MV-4-11 (cell line): ENCODE data around the gene SLC25A47.
"Not testable (repeated sequence)": the region's sequence is repeated elsewhere in the genome, so short reads cannot be mapped to it uniquely, and the experiment has no call there.

ENCODE experiments used
- DNase-seq: peaks from one replicate; lab custom pipeline; 2025; lab: John Stamatoyannopoulos, UW

The SLC25A47 gene

DNA sequence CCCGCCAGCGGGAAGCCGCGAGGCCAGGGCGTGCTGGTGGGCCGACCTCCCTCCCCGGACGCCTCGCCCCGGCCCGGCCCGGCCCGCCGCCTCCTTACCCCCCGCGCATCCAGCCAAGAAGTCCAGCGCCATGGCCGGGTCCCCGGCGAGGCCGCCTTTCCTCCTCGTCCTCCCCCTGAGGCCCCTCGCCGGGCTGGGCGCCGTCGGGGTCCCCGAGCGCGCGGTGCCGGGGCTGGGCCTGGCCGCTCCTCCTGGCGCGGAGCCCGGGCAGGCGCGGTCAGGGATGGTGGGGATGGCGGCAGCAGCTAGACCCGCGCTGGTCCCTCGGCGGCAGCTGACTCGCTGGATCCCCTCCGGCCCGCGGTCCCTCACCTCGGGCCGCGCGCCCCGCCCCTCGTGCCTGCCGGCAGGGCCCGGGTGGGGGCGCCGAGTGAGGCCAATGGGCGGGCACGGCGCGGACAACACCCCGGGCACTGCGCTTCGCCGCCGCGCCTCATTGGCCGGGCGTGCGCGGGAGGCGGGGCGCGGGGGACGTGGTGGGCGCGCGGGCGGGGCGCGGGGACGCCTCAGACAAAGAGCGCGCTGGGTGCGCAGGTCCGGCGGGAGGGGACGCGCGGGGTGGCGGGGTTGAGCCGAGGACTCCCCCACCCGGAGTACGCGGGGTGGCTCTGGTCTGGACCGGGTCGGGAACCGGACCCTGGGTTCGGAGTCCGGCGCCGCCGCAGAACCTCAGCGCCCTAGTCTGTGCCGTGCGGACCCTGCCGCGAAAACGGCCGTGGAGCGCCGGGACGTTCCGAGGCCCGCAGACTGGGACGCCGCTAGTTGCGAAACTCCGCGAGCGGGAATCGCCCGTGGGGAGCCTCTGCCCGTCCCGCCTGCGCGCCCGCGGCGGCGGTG, 16.8 kb upstream of the SLC25A47 start, which contains the start of gene SLC25A29:
Gene SLC25A29 (minus strand): TSS at position 344 of the 897 bp plus-strand sequence. CDS start 212 bp downstream, at position 132.
- peak; percentile 76 for DNase-seq

GRCh38 chr14:100306998-100307765, 16.0 kb upstream of the SLC25A47 start:
- peak; percentile 27 for DNase-seq

DNA sequence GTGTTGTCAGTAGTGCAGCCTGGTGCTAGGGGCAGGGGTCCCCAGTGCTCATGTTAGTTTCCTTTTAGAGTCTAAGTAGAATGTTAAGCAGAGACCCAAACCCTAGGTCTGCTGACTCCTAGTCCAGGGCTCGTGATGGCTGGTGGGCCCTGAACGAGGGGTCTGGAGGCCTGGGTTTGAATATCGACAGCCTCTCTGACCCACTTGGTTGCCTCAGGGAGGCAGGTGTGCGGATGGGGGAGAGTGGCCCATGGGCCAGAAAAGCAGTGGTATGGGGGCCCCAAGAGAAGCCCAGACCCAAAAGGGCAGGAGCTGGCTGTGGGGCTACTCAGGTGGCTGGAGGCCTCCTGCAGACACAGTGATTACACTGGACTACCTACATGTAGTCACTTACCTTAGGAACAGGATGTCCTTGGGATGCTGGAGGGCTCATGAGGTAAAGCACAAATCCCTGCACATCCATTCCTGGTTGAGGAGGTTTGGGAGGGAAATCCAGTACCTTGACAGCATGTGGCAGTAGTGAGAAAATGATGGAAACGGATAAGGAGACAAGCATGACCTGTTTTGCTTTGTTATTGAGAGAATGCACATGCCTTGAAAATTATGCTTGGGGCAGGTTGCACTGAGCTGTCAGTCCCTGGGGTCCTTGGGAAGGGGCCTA, 15.2 kb upstream of the SLC25A47 start:
- DNase-seq = no peak

GRCh38 chr14:100308427-100308792, 14.7 kb upstream of the SLC25A47 start:
- DNase-seq = not testable (repeated sequence)

- no peak for DNase-seq
These were observed 14.0 kb upstream of the SLC25A47 start for GRCh38 chr14:100309028-100309737.

DNA sequence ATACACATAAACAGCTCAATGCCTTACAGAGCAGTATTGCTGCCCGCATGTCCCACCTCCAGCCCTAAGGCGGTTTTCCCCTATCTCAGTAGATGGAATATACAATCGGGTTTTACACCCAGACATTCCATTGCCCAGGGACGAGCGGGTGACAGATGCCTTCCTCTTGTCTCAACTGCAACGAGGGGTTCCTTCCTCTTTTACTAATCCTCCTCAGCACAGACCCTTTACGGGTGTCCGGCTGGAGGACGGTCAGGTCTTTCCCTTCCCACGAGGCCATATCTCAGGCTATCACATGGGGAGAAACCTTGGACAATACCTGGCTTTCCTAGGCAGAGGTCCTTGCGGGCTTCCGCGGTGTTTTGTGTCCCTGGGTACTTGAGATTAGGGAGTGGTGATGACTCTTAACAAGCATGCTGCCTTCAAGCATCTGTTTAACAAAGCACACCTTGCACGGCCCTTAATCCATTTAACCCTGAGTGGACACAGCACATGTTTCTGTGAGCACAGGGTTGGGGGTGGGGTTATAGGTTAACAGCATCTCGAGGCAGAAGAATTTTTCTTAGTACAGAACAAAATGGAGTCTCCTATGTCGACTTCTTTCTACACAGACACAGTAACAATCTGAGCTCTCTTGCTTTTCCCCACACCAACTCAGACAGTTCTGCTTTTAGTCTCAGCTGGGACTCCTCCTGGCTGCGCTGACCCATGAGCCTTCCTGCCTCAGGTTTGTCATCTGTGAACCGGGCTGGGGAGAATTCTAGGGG, 10.8 kb upstream of the SLC25A47 start:
- peak; percentile 79 for DNase-seq

DNA sequence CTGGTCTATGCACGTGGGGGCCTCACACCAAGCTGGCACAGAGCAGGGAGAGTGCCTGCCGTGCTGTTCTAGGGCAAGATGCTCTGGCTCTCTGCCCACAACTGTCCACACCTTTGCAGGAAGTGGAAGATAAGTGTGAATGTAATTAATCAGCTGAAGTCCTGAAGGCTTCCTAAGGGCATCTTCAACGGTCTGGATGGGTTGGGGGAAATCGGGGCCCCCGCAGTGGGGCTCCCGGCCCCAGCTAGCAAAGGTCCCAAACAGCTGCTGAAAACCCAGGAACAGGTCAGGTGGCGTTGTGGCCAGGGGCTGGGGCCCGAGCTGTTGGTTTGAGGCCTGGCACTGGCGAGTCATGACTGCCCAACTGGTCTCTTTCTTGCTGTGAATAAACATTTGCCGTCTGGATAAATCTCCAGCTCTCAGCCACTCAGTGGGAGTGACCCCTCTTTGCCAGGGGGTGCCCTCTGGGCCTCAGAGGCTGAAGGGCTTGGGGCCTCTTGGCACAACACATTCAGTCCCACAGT, 10.2 kb upstream of the SLC25A47 start:
- DNase-seq = no peak

DNA sequence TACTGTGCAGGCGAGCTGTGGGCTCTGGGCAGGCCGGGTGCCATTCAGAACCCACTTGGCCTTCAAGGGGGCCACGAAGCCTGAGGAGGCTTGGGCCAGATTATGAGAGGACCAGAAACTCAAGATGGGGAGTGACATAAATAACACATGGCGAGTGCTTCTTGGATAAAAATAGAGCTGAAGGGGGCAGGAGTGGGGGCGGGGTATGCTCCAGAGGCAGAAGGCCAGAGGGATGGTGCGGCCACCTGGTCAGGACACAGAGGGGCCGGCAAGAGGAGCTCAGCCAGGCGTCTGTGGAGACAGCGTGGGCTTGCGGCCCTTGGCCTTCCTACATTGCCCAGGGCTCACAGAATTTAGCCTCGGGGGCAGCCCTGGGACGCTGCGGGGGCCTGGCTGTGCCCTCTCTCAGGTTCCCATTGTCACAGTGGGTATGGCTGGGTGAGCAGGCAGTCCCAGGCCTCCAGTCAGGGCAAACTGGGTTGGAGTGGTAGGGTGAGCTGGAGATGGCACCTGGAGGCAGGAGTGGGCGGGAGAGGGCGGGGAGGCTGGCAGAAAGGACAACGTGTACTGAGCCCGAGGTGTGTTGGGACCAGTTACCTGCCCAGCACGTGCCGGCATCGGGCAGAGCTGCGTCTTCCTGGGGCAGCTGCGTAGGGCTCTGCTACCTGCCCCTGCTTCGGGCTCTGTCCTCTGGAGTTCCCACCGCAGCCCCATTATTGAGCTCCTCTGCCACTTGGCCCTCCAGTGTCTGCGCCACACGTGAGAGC, 9.5 kb upstream of the SLC25A47 start:
- no peak for DNase-seq

DNA sequence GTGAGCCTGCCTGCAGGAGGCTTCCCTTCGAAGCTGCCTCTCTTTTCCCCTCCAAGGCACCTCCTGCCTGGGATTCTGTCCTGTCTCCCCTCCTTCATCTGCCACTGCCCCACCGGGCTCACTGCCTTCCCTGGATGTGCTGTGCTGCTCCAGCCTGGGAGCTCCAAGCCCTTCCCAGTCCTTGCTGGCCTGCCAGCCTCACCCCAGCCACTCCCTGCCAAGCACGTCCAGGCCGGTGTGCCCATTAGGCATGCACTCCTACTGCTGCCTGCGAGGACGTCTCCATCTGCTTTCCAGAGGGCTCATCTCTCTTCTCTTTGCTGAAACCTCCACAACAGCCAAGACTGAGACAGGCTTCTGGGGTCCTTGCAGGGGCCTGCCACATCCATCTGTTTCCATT, 8.4 kb upstream of the SLC25A47 start:
- DNase-seq = no peak

DNA sequence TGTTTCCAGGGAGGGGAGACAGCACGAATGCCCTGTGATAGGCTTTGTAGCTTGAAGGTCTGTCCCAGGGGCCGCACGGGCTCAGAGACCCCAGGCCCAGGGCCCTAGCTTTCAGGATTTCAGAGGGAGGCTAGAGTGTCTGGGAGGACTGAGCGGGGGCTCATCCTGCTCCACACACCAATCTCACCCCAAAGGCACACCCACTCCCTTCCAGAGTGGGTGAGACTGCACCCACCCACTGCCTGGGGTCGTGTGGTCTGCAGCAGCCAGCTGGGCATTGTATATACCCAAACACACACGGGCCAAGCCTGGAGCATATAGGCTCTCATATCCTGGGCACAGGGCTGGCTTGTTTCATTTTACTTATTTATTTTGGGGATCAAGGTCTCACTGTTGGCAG, 5.8 kb upstream of the SLC25A47 start:
- no peak for DNase-seq

- DNase-seq = peak; percentile 67
These were observed 5.0 kb upstream of the SLC25A47 start for GRCh38 chr14:100317912-100318808.

- DNase-seq = no peak
These were observed 2.8 kb upstream of the SLC25A47 start for GRCh38 chr14:100320157-100320856.

- no peak for DNase-seq
These were observed 1.5 kb upstream of the SLC25A47 start for GRCh38 chr14:100321473-100322137.

- no peak for DNase-seq
These were observed 791 bp upstream of the SLC25A47 start for GRCh38 chr14:100322138-100322957.

GRCh38 chr14:100323942-100324307, 786 bp downstream of the SLC25A47 start:
- DNase-seq = no peak

GRCh38 chr14:100325231-100325632, 2.1 kb downstream of the SLC25A47 start:
- no peak for DNase-seq

DNA sequence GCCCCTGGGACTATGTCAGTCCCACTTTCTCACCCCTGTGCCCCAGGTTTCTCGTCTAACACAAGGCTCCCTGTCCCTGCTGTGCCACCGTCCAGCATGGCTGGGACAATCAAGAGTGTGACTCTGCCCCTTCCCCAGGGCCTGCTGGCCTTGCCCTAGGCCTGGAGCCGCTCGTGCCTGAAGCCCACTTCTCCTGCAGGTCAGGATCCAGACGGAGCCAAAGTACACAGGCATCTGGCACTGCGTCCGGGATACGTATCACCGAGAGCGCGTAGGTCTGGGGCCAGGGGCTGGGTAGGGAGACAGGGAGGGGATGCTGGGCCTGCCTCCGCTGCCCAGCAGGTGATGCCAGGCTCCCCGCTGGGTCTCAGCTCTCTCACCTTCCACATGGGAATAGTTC, 2.8 kb downstream of the SLC25A47 start:
- DNase-seq = no peak
